Astrocyte (in vitro differentiated cells and primary cell): ENCODE results near the gene SPON1. TPM values are rescaled to one million over a fixed set of nuclear protein-coding genes. Genes with fewer than 3 reads are reported as not detected.

Source experiments
- DNase-seq: peaks from one replicate; pipeline ENCODE4 v3.0.0-alpha.2; 2010; ENCODE audit warnings: low read depth
- FAIRE-seq: peaks from 2 replicates; lab custom pipeline; 2011; peaks lifted over from hg19 to GRCh38; lab: Jason Lieb, UNC
- H2AFZ ChIP-seq: 2 replicates; pipeline ENCODE4 v1.6.0; 2012; ENCODE audit warnings: low read depth, low read length, inconsistent platforms
- H3K27ac ChIP-seq: 2 replicates; pipeline ENCODE4 v1.5.1; 2011; ENCODE audit warnings: low read depth, low read length, inconsistent platforms
- H3K27me3 ChIP-seq: 2 replicates; pipeline ENCODE4 v1.6.0; 2011; ENCODE audit warnings: low read length, inconsistent platforms; ENCODE audit not compliant: insufficient read depth
- H3K36me3 ChIP-seq: 2 replicates; pipeline ENCODE4 v1.5.1; 2011; ENCODE audit warnings: low read length, inconsistent platforms; ENCODE audit not compliant: insufficient read depth
- H3K4me1 ChIP-seq: 2 replicates; pipeline ENCODE4 v1.5.1; 2011; ENCODE audit warnings: low read length, inconsistent platforms; ENCODE audit not compliant: insufficient read depth
- H3K4me2 ChIP-seq: 2 replicates; pipeline ENCODE4 v1.6.0; 2012; ENCODE audit warnings: low read length, inconsistent platforms
- H3K4me3 ChIP-seq: 2 replicates; pipeline ENCODE4 v1.5.1; 2011; ENCODE audit warnings: low read depth, mild to moderate bottlenecking, low read length, inconsistent platforms; ENCODE audit not compliant: insufficient read depth
- H3K79me2 ChIP-seq: 2 replicates; pipeline ENCODE4 v1.6.0; 2012; ENCODE audit warnings: mild to moderate bottlenecking, low read length, inconsistent platforms; ENCODE audit not compliant: insufficient read depth
- H3K9ac ChIP-seq: 2 replicates; pipeline ENCODE4 v1.6.0; 2012; ENCODE audit warnings: mild to moderate bottlenecking, low read length, inconsistent platforms
- H3K9me3 ChIP-seq: 2 replicates; pipeline ENCODE4 v1.5.1; 2012; ENCODE audit warnings: low read depth, mild to moderate bottlenecking, low read length, inconsistent platforms; ENCODE audit not compliant: insufficient read depth
- H4K20me1 ChIP-seq: 2 replicates; pipeline ENCODE4 v1.6.0; 2012; ENCODE audit warnings: low read length, inconsistent platforms; ENCODE audit not compliant: insufficient read depth
- H3K27ac Mint-ChIP-seq: one replicate; pipeline ENCODE4 v1.8.0; 2021; ENCODE audit warnings: mild to moderate bottlenecking, mixed read lengths; ENCODE audit not compliant: unreplicated experiment
- H3K27me3 Mint-ChIP-seq: one replicate; pipeline ENCODE4 v1.8.0; 2021; ENCODE audit warnings: low read depth, mixed read lengths; ENCODE audit not compliant: unreplicated experiment
- H3K36me3 Mint-ChIP-seq: one replicate; pipeline ENCODE4 v1.8.0; 2021; ENCODE audit warnings: low read depth, mixed read lengths; ENCODE audit not compliant: unreplicated experiment
- H3K4me1 Mint-ChIP-seq: one replicate; pipeline ENCODE4 v1.8.0; 2021; ENCODE audit warnings: low read depth, mixed read lengths; ENCODE audit not compliant: unreplicated experiment
- H3K4me3 Mint-ChIP-seq: one replicate; pipeline ENCODE4 v1.8.0; 2021; ENCODE audit warnings: mild to moderate bottlenecking, moderate library complexity, mixed read lengths; ENCODE audit not compliant: unreplicated experiment
- H3K9me3 Mint-ChIP-seq: one replicate; pipeline ENCODE4 v1.8.0; 2021; ENCODE audit warnings: mild to moderate bottlenecking, mixed read lengths; ENCODE audit not compliant: unreplicated experiment
- CTCF ChIP-seq: IDR thresholded peaks from 2 replicates; pipeline ENCODE4 v1.5.1; 2011; ENCODE audit warnings: low read depth, mild to moderate bottlenecking, inconsistent platforms, low read length, moderate library complexity; ENCODE audit not compliant: insufficient read depth
- EZH2 ChIP-seq: IDR thresholded peaks from 2 replicates; pipeline ENCODE4 v1.6.1; 2012; ENCODE audit warnings: mild to moderate bottlenecking, low read length, inconsistent platforms; ENCODE audit not compliant: insufficient read depth
- total RNA-seq: library from RNA; stranded (reverse); gene quantifications from 2 replicates; pipeline ENCODE4 v1.2.1, GENCODE V29; 2021

SPON1 gene
- total RNA-seq, 1 donor from 2014 or later: 2.0 TPM

- Histone ChIP-seq H3K36me3 (no peaks in the 10 kb centered on the region), H3K9ac (no peak overlapping the region), H3K27me3 (no peaks in the 10 kb centered on the region), H2AFZ (no peak overlapping the region), H3K9me3 (no peaks in the 10 kb centered on the region), H3K27ac (no peak overlapping the region), H3K4me1 (peaks cover 13% of the 10 kb centered on the region), H3K4me2 (no peak overlapping the region), H3K79me2 (no peaks in the 10 kb centered on the region), H4K20me1 (no peaks in the 10 kb centered on the region), H3K4me3 (no peak overlapping the region)
- H3K36me3 Mint-ChIP-seq: no peaks in the 10 kb centered on the region
- DNase-seq (no peak), FAIRE-seq (no peak)
- no peak for TF ChIP-seq CTCF
- no peak for TF ChIP-seq EZH2
- peaks cover 26% of the 10 kb centered on the region for H3K4me1 Mint-ChIP-seq
- no peaks in the 10 kb centered on the region for H3K27me3 Mint-ChIP-seq
- H3K27ac Mint-ChIP-seq: no peak overlapping the region
- H3K4me3 Mint-ChIP-seq: no peak overlapping the region
- peaks cover 2% of the 10 kb centered on the region for H3K9me3 Mint-ChIP-seq
These were observed 22.3 kb upstream of the SPON1 start for GRCh38 chr11:13939961-13940906.

DNA sequence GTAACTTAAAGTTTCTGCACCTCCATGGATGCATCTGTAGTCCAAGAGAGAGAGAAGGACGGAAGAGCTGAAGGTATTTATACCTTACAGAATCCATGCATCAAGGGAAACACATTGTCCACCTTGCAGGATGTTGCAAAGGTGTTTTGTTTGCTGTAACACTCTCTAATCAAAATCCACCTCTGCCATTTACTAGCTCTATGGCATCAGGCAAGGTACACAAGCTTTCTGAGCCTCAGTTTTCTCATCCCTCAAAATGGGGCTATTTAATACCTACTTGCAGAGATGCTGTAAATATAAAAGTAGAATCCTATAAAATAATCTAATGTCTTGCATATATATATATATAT lies 21.6 kb upstream of the SPON1 start:
- H3K9ac ChIP-seq: no peak overlapping the region
- H3K27ac ChIP-seq: no peak overlapping the region
- no peak overlapping the region for H3K4me3 ChIP-seq
- H3K4me1 Mint-ChIP-seq: peaks cover 26% of the 10 kb centered on the region
- H3K36me3 Mint-ChIP-seq: no peaks in the 10 kb centered on the region
- no peaks in the 10 kb centered on the region for H4K20me1 ChIP-seq
- H3K4me2 ChIP-seq: no peak overlapping the region
- no peak overlapping the region for H3K4me3 Mint-ChIP-seq
- peaks cover 2% of the 10 kb centered on the region for H3K9me3 Mint-ChIP-seq
- H3K79me2 ChIP-seq: no peaks in the 10 kb centered on the region
- peaks cover 13% of the 10 kb centered on the region for H3K4me1 ChIP-seq
- H2AFZ ChIP-seq: no peak overlapping the region
- no peak for FAIRE-seq
- H3K36me3 ChIP-seq: no peaks in the 10 kb centered on the region
- no peak overlapping the region for H3K27ac Mint-ChIP-seq
- H3K9me3 ChIP-seq: no peaks in the 10 kb centered on the region
- TF ChIP-seq EZH2: no peak
- no peak for TF ChIP-seq CTCF
- no peaks in the 10 kb centered on the region for H3K27me3 ChIP-seq
- no peaks in the 10 kb centered on the region for H3K27me3 Mint-ChIP-seq
- no peak for DNase-seq

- Histone ChIP-seq H3K27ac (no peak overlapping the region), H3K9ac (no peak overlapping the region), H3K79me2 (no peaks in the 10 kb centered on the region), H3K4me3 (no peak overlapping the region), H3K9me3 (no peaks in the 10 kb centered on the region), H3K4me1 (peaks cover 13% of the 10 kb centered on the region), H2AFZ (no peak overlapping the region), H3K27me3 (no peaks in the 10 kb centered on the region), H4K20me1 (no peaks in the 10 kb centered on the region), H3K36me3 (no peaks in the 10 kb centered on the region), H3K4me2 (no peak overlapping the region)
- TF ChIP-seq CTCF: no peak
- TF ChIP-seq EZH2: no peak
- Mint-ChIP-seq H3K4me1 (peaks cover 26% of the 10 kb centered on the region), H3K4me3 (no peak overlapping the region), H3K36me3 (no peaks in the 10 kb centered on the region), H3K27ac (no peak overlapping the region), H3K9me3 (peaks cover 2% of the 10 kb centered on the region), H3K27me3 (no peaks in the 10 kb centered on the region)
- no peak for FAIRE-seq
- DNase-seq: no peak
These were observed 20.7 kb upstream of the SPON1 start for GRCh38 chr11:13941775-13942174.
